Prostate gland (tissue), 2 donors: ENCODE results near the gene IL17RE.

Experiments
- CTCF ChIP-seq, 4 experiments: fragments of 200-600 bp in 2 of 4; fragments of 450-650 bp in 2 of 4; sonication (generic) in 2 of 4; IDR thresholded peaks; 1 replicate in 3 of 4; 2 replicates in 1 of 4; pipeline ENCODE4 v1.5.1; 2016 to 2019; ENCODE audit warnings: antibody characterized with exemption in 4 of 4, mild to moderate bottlenecking in 2 of 4, moderate library complexity in 2 of 4
- POLR2A ChIP-seq: fragments of 450-650 bp; IDR thresholded peaks from one replicate; pipeline ENCODE4 v1.6.1; 2016; ENCODE audit warnings: antibody characterized with exemption, mild to moderate bottlenecking

- TF ChIP-seq CTCF (IDR thresholded peaks at IDR 0.05) (no peak), POLR2A (no peak)
These were observed 1.3 kb downstream of the IL17RE start for GRCh38 chr3:9903904-9904303.
